Tibial nerve (tissue), 4 donors: ENCODE measurements around the gene NCKAP1. TPM values are rescaled to one million over a fixed set of nuclear protein-coding genes. Genes with fewer than 3 reads are reported as not detected.

Experiments
- DNase-seq, 2 donors: peaks; one replicate each; pipeline ENCODE4 v3.0.0-alpha.2; 2019; ENCODE audit warnings: low spot score in 2 of 2
- H3K27ac ChIP-seq, 4 donors: fragments of 200-600 bp; sonication (generic) in 3 of 4; one replicate each; pipeline ENCODE4 v1.5.1; 2017 to 2019; ENCODE audit warnings: mild to moderate bottlenecking in 1 of 4
- H3K27me3 ChIP-seq, 2 donors: fragments of 200-600 bp; sonication (generic) in 1 of 2; one replicate each; pipeline versions ENCODE4 v1.5.1 to v1.6.0; 2017 to 2019
- H3K36me3 ChIP-seq, 3 donors: fragments of 200-600 bp; sonication (generic); one replicate each; pipeline ENCODE4 v1.5.1; 2018 to 2019
- H3K4me1 ChIP-seq, 4 donors: fragments of 200-600 bp; sonication (generic) in 3 of 4; one replicate each; pipeline ENCODE4 v1.5.1; 2017 to 2019
- H3K4me3 ChIP-seq, 4 donors: fragments of 200-600 bp; sonication (generic) in 3 of 4; one replicate each; pipeline ENCODE4 v1.5.1; 2017 to 2019; ENCODE audit warnings: mild to moderate bottlenecking in 1 of 4, moderate library complexity in 1 of 4
- H3K9me3 ChIP-seq, 4 donors: fragments of 200-600 bp; sonication (generic) in 3 of 4; one replicate each; pipeline ENCODE4 v1.5.1; 2017 to 2019
- EP300 ChIP-seq, 2 donors: sonication (generic); formaldehyde crosslinking; IDR thresholded peaks; one replicate each; pipeline ENCODE4 v1.6.1; 2017; ENCODE audit warnings: antibody characterized with exemption in 2 of 2, mild to moderate bottlenecking in 1 of 2
- POLR2A ChIP-seq, 2 donors: fragments of 450-650 bp; IDR thresholded peaks; one replicate each; pipeline ENCODE4 v1.6.1; 2017; ENCODE audit warnings: antibody characterized with exemption in 2 of 2, mild to moderate bottlenecking in 2 of 2, moderate library complexity in 2 of 2
- WGBS, 2 donors: methylation state at CpG; one replicate each; pipeline ENCODE4 v1.1.5; 2018; 5-methylcytosine and 5-hydroxymethylcytosine counted together
- total RNA-seq, 4 donors: library from RNA; depleted of rRNA; stranded (reverse); fragments of >200 nt; gene quantifications; one replicate each; pipeline ENCODE4 v1.1.0, GENCODE V29; 2016
- TF ChIP-seq, protein P1 (sequence below), 5 experiments: fragments of 200-600 bp in 3 of 5; fragments of 450-650 bp in 2 of 5; sonication (generic) in 3 of 5; IDR thresholded peaks; one replicate each; pipeline ENCODE4 v1.5.1; 2016 to 2019; ENCODE audit warnings: antibody characterized with exemption in 5 of 5, mild to moderate bottlenecking in 3 of 5, moderate library complexity in 2 of 5

The NCKAP1 gene
- total RNA-seq, 4 donors from 2014 or later: 80.6 to 114 (median 85.6) TPM

DNA sequence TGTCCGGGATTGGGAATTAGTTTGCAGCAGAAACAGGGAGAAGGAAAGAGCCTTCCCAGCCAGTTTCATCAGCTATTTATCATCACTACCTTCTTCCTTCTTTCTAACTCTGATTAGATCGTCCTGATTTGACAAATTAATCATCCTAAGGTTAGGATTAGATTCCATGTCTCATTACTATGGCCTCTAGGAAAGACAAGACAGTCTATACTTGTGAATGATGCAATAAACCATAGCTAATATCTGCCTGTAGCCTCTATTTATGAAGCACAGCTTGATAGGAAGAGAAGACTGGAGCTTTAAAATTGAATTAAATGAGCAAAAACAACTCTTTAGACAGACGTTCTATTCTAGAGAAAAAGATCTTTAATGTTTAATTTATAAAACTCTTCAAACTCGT, 146.6 kb downstream of the NCKAP1 start:
- Histone ChIP-seq H3K27ac (no peak overlapping the region), H3K4me1 (no peaks in the 10 kb centered on the region), H3K27me3 (no peaks in the 10 kb centered on the region), H3K36me3 (no peaks in the 10 kb centered on the region), H3K4me3 (no peak overlapping the region), H3K9me3 (no peaks in the 10 kb centered on the region)
- no peak for DNase-seq
- TF ChIP-seq POLR2A (IDR thresholded peaks at IDR 0.05) (no peak), EP300 (IDR thresholded peaks at IDR 0.05) (no peak)
- TF ChIP-seq, protein P1, sequence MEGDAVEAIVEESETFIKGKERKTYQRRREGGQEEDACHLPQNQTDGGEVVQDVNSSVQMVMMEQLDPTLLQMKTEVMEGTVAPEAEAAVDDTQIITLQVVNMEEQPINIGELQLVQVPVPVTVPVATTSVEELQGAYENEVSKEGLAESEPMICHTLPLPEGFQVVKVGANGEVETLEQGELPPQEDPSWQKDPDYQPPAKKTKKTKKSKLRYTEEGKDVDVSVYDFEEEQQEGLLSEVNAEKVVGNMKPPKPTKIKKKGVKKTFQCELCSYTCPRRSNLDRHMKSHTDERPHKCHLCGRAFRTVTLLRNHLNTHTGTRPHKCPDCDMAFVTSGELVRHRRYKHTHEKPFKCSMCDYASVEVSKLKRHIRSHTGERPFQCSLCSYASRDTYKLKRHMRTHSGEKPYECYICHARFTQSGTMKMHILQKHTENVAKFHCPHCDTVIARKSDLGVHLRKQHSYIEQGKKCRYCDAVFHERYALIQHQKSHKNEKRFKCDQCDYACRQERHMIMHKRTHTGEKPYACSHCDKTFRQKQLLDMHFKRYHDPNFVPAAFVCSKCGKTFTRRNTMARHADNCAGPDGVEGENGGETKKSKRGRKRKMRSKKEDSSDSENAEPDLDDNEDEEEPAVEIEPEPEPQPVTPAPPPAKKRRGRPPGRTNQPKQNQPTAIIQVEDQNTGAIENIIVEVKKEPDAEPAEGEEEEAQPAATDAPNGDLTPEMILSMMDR (IDR thresholded peaks at IDR 0.05): no peak
- 75% methylated on average over 4 of the region's 4 CpGs for WGBS, 2 donors

DNA sequence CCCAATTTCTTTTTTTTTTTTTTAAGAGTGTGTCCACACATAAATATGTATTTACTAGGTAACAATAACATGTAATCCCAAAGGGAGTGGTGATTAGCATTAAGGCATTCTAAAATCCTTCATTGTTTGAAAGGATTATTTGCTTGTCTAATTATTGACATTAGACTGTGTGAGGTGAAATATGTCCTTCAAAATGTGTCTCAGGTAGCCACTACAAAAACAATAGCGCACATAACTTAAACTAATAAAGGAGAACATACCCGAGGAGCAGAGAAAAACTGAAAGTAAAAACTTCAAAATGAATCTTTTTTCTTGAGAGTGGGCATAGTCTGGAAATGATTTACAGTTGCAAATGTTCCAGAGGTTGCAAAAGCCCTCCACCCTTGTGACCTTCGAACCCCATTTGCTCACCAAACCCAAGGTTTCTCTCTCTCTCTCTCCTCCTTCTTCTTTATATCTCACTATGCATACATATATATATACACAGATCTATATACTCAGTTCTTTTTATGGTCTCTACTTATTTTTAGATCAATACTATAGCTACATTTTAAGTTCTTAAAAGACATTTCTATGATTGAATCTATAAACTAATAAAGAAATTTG, 147.4 kb downstream of the NCKAP1 start:
- Histone ChIP-seq H3K9me3 (no peaks in the 10 kb centered on the region), H3K4me3 (no peak overlapping the region), H3K36me3 (no peaks in the 10 kb centered on the region), H3K4me1 (no peaks in the 10 kb centered on the region), H3K27ac (no peak overlapping the region), H3K27me3 (no peaks in the 10 kb centered on the region)
- DNase-seq: no peak
- WGBS, 2 donors: 73% methylated on average over 3 of the region's 3 CpGs
- TF ChIP-seq, protein P1 (IDR thresholded peaks at IDR 0.05): no peak
- no peak for TF ChIP-seq EP300 (IDR thresholded peaks at IDR 0.05)
- TF ChIP-seq POLR2A (IDR thresholded peaks at IDR 0.05): no peak

DNA sequence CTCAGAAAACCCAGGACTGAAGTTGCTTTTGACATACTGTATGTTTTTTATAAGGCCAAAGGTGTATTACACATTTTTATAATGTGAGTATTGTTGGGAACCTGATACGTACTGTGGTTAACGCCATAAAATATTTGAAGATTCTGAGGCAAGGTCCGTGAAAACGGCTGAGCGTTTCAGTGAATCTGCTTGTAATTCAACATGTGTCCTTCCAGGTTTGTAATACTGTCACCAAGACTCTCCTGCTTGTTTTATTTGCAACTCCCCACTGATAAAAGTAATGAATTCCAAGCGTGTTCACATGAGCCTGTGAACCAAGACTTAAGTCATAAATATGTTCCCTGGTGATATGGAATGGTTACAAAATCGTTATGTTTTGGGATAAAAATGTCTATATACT, 148.0 kb downstream of the NCKAP1 start:
- whole genome bisulfite sequencing, 2 donors: 92 to 97% methylated on average over 7 of the region's 7 CpGs
- TF ChIP-seq EP300 (IDR thresholded peaks at IDR 0.05) (no peak), POLR2A (IDR thresholded peaks at IDR 0.05) (no peak)
- TF ChIP-seq, protein P1 (IDR thresholded peaks at IDR 0.05): no peak
- Histone ChIP-seq H3K9me3 (no peaks in the 10 kb centered on the region), H3K4me3 (no peak overlapping the region), H3K4me1 (no peaks in the 10 kb centered on the region), H3K27me3 (no peaks in the 10 kb centered on the region), H3K36me3 (no peaks in the 10 kb centered on the region), H3K27ac (no peak overlapping the region)
- no peak for DNase-seq

DNA sequence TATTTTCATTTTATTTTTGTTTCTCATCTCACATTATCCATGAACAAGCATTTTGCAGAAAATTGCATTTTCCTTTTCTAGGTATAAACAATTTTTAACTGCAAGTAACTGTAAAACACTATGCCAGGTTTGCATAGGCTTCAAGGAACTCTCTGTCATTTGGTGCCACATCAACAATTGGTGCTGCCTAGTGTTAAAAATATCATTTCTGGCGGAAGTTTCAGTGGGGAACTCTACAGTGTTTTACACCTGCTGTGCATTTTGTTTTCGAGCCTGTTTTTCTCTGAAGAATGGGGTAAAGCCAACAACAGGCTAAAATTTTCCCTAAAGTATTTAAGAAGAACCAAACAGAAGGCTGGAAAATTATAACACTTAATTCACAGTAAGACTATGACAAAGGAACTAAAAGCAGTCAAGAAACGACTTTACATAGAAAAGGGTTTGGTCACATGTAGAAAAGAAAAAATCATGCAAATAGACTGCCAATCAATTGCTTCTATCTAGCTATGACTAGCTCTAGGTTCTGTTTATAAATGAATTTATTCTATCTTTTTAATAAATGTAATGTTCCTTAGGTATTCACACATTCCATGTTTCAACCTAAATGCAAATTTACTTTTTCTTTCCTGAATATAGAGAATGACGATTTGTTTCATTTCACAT, 150.4 kb downstream of the NCKAP1 start:
- H3K9me3 ChIP-seq: no peaks in the 10 kb centered on the region
- H3K27ac ChIP-seq: no peak overlapping the region
- H3K27me3 ChIP-seq: no peaks in the 10 kb centered on the region
- H3K36me3 ChIP-seq: no peaks in the 10 kb centered on the region
- no peak for DNase-seq
- no peaks in the 10 kb centered on the region for H3K4me1 ChIP-seq
- 86 to 87% methylated on average over 4 of the region's 4 CpGs for WGBS, 2 donors
- TF ChIP-seq POLR2A (IDR thresholded peaks at IDR 0.05) (no peak), EP300 (IDR thresholded peaks at IDR 0.05) (no peak)
- TF ChIP-seq, protein P1 (IDR thresholded peaks at IDR 0.05): no peak
- no peak overlapping the region for H3K4me3 ChIP-seq

DNA sequence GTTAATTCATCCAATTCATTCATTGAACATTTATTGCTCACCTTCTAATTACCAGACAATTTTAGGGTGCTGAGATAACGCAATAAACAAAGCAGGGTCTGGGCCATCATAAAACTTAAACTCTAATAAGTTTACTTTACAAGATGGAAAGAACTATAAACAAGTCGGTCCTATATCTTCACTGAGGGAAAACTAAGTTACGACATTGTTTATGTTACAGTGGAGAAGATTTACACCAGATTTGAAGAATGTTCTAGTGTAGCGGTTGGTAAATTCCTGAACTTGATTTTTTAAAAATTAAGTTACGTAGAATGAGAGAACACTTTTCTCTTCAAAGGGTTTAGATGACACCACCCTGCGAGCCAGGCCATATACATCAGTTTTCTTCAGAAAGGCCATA, 151.2 kb downstream of the NCKAP1 start:
- no peak for DNase-seq
- TF ChIP-seq, protein P1 (IDR thresholded peaks at IDR 0.05): no peak
- no peak for TF ChIP-seq EP300 (IDR thresholded peaks at IDR 0.05)
- no peak for TF ChIP-seq POLR2A (IDR thresholded peaks at IDR 0.05)
- Histone ChIP-seq H3K4me1 (no peaks in the 10 kb centered on the region), H3K9me3 (no peaks in the 10 kb centered on the region), H3K4me3 (no peak overlapping the region), H3K27ac (peak overlapping the region in 1 of 4 donors; percentile 19), H3K36me3 (no peaks in the 10 kb centered on the region), H3K27me3 (no peaks in the 10 kb centered on the region)
- WGBS, 2 donors: 60 to 61% methylated on average over 6 of the region's 6 CpGs
